Neural progenitor cell (in vitro differentiated cells): ENCODE measurements around the gene ANO8.

Experiments used
- CTCF ChIP-seq: fragments of 200-600 bp; sonication (generic); IDR thresholded peaks from 2 replicates; pipeline ENCODE4 v1.5.1; 2017; ENCODE audit warnings: antibody characterized with exemption, mild to moderate bottlenecking
- EZH2 ChIP-seq: fragments of 200-600 bp; sonication (generic); IDR thresholded peaks from 2 replicates; pipeline ENCODE4 v1.6.1; 2017; ENCODE audit warnings: antibody characterized with exemption, mild to moderate bottlenecking, moderate library complexity

GRCh38 chr19:17334414-17335409, at the start of gene ANO8:
- no peak for TF ChIP-seq CTCF
- peak; percentile 35 for TF ChIP-seq EZH2
